T follicular helper cell (primary cell): ENCODE measurements around the gene PPM1F.
"Not testable (repeated sequence)": the region's sequence is repeated elsewhere in the genome, so short reads cannot be mapped to it uniquely, and the experiment has no call there.

Experiments used
- DNase-seq: peaks from one replicate; pipeline ENCODE4 v3.0.0-alpha.2; 2020; ENCODE audit warnings: low read depth

Gene PPM1F

DNA sequence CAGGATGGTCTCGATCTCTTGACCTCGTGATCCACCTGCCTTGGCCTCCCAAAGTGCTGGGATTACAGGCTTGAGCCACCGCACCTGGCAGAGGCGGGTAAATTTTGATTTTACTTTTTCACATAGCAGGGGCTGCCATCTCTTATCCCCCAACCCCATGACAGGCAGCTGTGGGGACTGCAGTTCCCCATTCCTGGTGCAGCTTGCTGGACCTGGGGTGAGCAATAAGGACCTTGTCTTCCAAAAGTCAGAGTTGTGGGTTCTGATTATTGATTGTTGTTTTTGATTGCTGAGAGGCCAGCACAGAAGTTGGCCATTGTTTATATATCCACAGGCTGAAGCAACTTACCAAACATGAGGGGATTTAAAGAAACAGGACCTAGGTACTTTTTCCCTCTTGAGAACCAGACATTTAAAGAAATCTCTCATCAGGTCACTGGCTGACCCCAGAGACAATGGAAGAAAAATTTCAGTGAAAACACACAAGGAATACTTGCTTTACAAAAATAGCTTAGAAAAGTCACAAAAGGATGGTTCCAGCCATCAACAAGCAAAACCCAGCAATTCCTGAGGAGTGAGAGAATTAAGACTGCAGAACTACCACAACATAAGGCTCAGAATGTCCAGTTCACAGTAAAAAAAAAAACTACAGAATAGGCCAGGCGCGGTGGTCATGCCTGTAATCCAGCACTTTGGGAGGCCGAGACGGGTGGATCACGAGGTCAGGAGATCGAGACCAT, 63.2 kb downstream of the PPM1F start:
- DNase-seq: no peak

DNA sequence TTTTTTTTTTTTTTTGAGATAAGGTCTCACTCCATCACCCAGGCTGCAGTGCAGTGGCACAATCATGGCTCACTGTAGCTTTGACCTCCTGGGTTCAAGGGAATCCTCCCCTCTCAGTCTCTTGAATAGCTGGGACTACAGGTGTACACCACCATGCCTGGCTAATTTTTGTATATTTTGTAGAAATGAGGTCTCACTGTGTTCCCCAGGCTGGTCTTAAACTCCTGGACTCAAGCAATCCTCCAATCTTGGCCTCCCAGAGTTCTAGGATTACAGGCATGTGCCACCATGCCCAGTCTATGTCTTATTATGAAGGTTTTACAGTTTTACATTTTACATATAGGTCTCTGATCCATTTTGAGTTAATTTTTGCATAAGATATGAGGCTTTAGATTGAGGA, 64.8 kb downstream of the PPM1F start:
- no peak for DNase-seq

DNA sequence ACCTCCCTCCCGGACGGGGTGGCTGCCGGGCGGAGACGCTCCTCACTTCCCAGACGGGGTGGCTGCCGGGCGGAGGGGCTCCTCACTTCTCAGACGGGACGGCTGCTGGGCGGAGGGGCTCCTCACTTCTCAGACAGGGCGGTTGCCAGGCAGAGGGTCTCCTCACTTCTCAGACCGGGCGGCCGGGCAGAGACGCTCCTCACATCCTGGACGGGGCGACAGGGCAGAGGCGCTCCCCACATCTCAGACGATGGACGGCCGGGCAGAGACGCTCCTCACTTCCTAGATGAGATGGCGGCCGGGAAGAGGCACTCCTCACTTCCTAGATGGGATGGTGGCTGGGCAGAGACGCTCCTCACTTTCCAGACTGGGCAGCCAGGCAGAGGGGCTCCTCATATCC, 68.7 kb downstream of the PPM1F start:
- not testable (repeated sequence) for DNase-seq

DNA sequence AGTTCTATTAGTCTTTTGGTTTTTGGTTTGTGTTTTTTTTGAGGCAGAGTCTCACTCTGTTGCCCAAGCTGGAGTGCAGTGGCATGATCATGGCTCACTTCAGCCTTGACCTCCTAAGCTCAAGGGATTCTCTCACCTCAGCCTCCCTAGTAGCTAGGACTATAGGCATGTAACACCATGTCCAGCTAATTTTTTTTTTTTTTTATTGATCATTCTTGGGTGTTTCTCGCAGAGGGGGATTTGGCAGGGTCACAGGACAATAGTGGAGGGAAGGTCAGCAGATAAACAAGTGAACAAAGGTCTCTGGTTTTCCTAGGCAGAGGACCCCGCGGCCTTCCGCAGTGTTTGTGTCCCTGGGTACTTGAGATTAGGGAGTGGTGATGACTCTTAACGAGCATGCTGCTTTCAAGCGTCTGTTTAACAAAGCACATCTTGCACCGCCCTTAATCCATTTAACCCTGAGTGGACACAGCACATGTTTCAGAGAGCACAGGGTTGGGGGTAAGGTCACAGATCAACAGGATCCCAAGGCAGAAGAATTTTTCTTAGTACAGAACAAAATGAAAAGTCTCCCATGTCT, 69.8 kb downstream of the PPM1F start:
- DNase-seq: not testable (repeated sequence)

DNA sequence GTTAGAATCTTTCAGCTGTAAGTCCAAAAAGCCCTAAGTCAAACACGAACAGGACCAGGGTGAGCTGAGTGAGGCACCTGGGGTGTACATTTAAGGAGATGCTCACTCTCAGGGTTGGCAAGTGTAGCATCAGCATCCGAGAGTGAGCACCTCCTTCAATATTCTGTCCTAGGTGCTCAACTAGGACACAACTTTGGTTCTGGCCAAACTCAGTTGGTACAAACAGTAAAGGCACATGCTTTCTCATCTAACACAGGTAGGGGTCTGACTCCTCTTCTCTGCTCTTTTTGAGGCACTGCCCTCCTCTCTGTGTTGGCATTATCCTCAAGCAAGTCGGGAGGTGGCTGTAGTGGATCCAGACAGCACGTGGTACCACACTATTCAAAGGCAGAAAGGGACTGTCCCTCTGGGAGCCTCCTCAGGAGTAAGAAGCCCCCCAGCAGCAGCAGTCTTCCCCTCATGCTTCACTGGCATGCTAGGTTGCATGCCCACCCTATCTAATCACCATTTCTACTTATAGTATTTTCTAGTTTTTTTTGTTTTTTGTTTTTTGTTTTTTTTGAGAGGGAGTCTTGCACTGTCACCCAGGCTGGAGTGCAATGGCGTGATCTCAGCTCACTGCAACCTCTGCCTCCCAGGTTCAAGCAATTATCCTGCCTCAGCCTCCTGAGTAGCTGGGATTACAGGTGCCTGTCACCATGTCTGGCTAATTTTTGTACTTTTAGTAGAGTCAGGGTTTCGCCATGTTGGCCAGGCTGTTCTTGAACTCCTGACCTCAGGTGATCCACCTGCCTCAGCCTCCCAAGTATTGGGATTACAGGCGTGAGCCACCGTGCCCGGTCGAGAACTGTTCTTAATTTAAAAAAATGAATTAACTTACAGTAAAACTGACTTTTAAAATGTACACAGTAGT, 70.6 kb downstream of the PPM1F start:
- DNase-seq: no peak

DNA sequence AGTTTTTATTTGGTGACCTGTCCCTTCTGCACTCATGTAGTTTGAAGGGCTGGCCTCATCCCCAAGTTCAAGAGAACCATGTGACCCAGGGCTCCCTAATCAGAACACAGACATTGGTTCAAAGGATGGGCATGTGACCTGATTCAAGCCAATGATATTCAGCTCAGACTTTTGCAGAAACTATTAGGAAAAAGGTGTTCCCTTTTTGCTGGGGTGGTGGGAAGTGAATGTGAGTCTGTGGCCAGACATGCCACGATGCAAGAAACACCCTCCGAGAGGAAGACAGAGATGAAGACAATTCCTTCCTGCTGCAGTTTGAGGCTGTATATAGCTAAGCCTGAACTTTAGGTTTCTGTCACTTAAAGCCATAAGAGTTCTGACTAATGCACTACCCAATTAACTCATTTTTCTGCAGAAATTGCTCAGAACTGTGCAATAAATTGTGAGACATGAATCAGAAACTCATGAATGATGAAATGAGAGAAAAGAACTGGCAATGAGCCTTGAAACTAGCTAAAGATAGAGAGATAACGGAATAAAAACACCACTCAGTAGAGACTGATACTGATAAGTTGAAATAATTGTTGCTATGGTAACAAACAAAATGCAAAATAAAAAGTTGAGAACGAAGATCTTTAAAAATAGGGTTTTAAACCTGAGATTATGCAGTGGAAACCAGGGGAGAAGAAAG, 76.0 kb downstream of the PPM1F start:
- no peak for DNase-seq

DNA sequence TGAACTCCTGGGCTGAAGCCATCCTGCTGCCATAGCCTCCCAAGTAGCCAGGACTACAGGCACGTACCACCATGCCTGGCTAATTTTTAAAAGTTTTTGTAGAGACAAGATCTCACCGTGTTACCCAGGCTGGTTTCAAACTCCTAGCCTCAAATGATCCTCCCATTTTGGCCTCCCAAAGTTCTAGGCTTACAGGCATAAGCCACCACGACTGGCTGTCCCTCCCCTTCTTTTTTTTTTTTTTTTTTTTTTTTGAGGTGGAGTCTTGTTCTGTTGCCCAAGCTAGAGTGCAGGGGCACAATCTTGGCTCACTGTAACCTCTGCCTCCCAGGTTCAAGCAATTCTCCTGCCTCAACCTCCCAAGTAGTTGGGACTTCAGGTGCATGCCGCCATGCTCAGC, 77.7 kb downstream of the PPM1F start:
- DNase-seq: not testable (repeated sequence)

DNA sequence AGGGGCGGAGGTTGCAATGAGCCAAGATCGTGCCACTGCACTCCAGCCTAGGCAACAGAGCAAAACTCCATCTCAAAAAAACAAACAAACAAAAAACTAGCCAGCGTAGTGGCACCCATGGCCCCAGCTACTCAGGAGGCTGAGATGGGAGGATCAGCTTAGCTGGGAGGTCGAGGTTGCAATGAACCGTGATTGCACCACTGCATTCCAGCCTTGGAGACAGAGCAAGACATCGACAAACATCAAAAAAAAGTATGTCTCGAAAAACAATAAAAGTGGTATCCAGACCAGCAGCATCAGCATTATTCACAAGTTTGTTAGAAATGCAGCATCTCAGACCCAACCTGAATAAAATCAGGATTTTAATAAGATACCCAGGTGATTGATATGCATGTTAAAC, 79.0 kb downstream of the PPM1F start:
- DNase-seq: no peak

DNA sequence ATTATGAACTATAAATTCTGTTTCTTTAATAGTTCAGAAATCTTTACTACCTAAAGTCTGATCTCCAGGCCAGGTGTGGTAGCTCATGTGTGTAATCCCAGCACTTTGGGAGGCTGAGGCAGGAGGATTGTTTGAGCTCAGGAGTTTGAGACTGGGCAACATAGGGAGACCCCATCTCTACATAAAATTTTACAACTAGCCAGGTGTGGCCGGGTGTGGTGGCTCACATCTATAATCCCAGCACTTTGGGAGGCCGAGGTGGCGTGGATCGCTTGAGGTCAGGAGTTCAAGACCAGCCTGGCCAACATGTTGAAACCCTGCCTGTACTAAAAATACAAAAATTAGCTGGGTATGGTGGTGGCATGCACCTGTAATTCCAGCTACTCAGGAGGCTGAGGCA, 79.9 kb downstream of the PPM1F start:
- not testable (repeated sequence) for DNase-seq
